Lung (tissue), 12 donors: ENCODE measurements around the gene CNTNAP1. TPM values are rescaled to one million over a fixed set of nuclear protein-coding genes. Genes with fewer than 3 reads are reported as not detected.
"Not testable (repeated sequence)": the region's sequence is repeated elsewhere in the genome, so short reads cannot be mapped to it uniquely, and the experiment has no call there.

Source experiments
- ATAC-seq: fragments of 200-7000 bp; cut with Tn5 transposase; one replicate; pipeline ENCODE4 v1.9.1; 2020; ENCODE audit warnings: moderate number of reproducible peaks; ENCODE audit not compliant: insufficient read depth, low FRiP score
- DNase-seq, 3 donors: peaks; one replicate each; pipeline ENCODE4 v3.0.0-alpha.2; 2013 to 2017
- H3K27ac ChIP-seq, 2 donors: one replicate each; pipeline ENCODE4 v1.5.1; 2013; ENCODE audit warnings: mild to moderate bottlenecking in 2 of 2, moderate library complexity in 2 of 2, control low read depth in 1 of 2, inconsistent platforms in 1 of 2, low read depth in 1 of 2, low read length in 1 of 2
- H3K27me3 ChIP-seq, 3 donors: one replicate each; pipeline ENCODE4 v1.5.1; 2013; ENCODE audit warnings: low read length in 2 of 3; ENCODE audit not compliant: control insufficient read depth in 3 of 3, insufficient read depth in 3 of 3
- H3K36me3 ChIP-seq, 4 donors: one replicate each; pipeline ENCODE4 v1.5.1; 2013; ENCODE audit warnings: low read length in 4 of 4, mild to moderate bottlenecking in 1 of 4, moderate library complexity in 1 of 4; ENCODE audit not compliant: control insufficient read depth in 4 of 4, insufficient read depth in 4 of 4
- H3K4me1 ChIP-seq, 5 donors: one replicate each; pipeline ENCODE4 v1.5.1; 2013; ENCODE audit warnings: low read length in 5 of 5, mild to moderate bottlenecking in 2 of 5, moderate library complexity in 1 of 5; ENCODE audit not compliant: control insufficient read depth in 5 of 5, insufficient read depth in 5 of 5
- H3K4me3 ChIP-seq: one replicate; pipeline ENCODE4 v1.5.1; 2013; ENCODE audit warnings: mild to moderate bottlenecking, control low read depth, moderate library complexity
- H3K9ac ChIP-seq, 2 donors: one replicate each; pipeline ENCODE4 v1.5.1; 2013; ENCODE audit warnings: low read length in 2 of 2, control low read depth in 1 of 2; ENCODE audit not compliant: insufficient read depth in 1 of 2
- H3K9me3 ChIP-seq, 4 donors: one replicate each; pipeline ENCODE4 v1.5.1; 2013; ENCODE audit warnings: low read length in 3 of 4, mild to moderate bottlenecking in 1 of 4, moderate library complexity in 1 of 4; ENCODE audit not compliant: control insufficient read depth in 4 of 4, insufficient read depth in 3 of 4
- WGBS, 2 donors: extraction: QIAGEN DNeasy Blood & Tissue Kit; methylation state at CpG; one replicate each; pipeline ENCODE4 v1.1.7; 2013; 5-methylcytosine and 5-hydroxymethylcytosine counted together
- polyA plus RNA-seq, 2 donors: library from polyadenylated mRNA; stranded (reverse); fragments of 200-250 nt; gene quantifications; one replicate each; pipeline ENCODE4 v1.2.1, GENCODE V29; 2013
- total RNA-seq, 2 donors: library from RNA; depleted of rRNA in 1 of 2; stranded (reverse); fragments of >200 nt in 1 of 2; gene quantifications; one replicate each; pipeline ENCODE4 v1.2.1, GENCODE V29; 2014 to 2021
- TF ChIP-seq, protein P1 (sequence below): IDR thresholded peaks from 2 replicates; pipeline ENCODE4 v1.5.1; 2012; ENCODE audit warnings: mild to moderate bottlenecking; ENCODE audit errors: control extremely low read depth, extremely low read depth
- donor health status: control.
- donor health status: control.
- donor health status: Bipolar disorder and iron deficiency.
- donor health status: healthy.
- donor health status: DM: yes; HTN: yes; CAD: no.

The CNTNAP1 gene
- total and polyA plus RNA-seq, 4 donors: 2.9 to 12.5 (median 7.6) TPM

DNA sequence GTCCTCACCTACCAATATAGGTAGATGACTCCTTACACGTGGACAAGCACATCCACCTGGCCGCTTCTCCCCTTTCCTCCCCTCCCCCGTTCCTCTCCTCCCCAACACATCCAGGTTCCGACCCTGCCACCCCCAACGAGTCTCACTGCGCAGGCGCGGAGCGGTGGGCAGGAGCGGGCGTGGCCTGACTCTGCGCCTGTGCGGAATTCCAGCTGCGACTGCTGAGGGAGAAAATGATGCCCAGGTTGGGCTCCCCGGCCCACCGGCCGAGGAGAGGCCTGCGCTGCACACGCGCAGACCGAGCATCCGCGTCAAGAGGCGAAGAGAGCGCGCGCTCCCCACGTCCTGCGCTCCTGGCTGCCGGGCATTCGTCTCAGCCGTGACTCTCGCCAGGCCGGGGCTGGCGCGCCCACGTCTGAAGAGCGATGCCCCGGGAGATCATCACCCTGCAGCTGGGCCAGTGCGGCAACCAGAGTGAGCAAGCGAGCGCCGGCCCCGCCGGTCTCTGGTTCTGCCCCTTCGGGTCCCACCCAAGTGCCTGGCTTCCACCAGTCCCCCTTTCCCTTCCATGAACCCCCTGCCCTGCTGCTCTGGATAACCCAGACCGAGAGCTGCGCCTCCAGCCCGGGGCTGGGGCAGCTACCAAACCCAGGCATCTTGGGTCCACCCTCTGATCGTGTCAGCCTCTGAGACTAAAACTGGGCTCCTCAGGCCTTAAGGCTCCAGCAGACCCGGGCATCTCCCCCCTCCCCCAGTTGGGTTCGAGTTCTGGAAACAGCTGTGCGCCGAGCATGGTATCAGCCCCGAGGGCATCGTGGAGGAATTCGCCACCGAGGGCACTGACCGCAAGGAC lies 23.0 kb upstream of the CNTNAP1 start, which contains the start of gene TUBG2:
TSS of gene TUBG2 (plus strand) at position 206 of the 853 bp plus-strand sequence. CDS start at position 426, 220 bp downstream.
- TF ChIP-seq, protein P1, sequence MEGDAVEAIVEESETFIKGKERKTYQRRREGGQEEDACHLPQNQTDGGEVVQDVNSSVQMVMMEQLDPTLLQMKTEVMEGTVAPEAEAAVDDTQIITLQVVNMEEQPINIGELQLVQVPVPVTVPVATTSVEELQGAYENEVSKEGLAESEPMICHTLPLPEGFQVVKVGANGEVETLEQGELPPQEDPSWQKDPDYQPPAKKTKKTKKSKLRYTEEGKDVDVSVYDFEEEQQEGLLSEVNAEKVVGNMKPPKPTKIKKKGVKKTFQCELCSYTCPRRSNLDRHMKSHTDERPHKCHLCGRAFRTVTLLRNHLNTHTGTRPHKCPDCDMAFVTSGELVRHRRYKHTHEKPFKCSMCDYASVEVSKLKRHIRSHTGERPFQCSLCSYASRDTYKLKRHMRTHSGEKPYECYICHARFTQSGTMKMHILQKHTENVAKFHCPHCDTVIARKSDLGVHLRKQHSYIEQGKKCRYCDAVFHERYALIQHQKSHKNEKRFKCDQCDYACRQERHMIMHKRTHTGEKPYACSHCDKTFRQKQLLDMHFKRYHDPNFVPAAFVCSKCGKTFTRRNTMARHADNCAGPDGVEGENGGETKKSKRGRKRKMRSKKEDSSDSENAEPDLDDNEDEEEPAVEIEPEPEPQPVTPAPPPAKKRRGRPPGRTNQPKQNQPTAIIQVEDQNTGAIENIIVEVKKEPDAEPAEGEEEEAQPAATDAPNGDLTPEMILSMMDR: no peak

GRCh38 chr17:42659932-42660274 lies 22.4 kb upstream of the CNTNAP1 start:
- WGBS, 2 donors: 69 to 100% methylated on average over 1 to 3 of the region's 14 CpGs
- H3K4me1 ChIP-seq, ATAC-seq, H3K4me3 ChIP-seq, H3K9me3 ChIP-seq, H3K27me3 ChIP-seq, H3K9ac ChIP-seq, DNase-seq: not testable (repeated sequence)
- Histone ChIP-seq H3K27ac (peak overlapping the region in 1 of 2 donors; percentile 73), H3K36me3 (peaks cover 0 to 20% (median 4%) of the 10 kb centered on the region in 4 donors)

More for the DNA sequence above, 23.0 kb upstream of the CNTNAP1 start, which contains the start of gene TUBG2:
- WGBS, 2 donors: 3 to 4% methylated on average over 49 to 56 of the region's 59 CpGs
- H3K27me3 ChIP-seq: no peaks in the 10 kb centered on the region
- H3K4me1 ChIP-seq: peaks cover 0 to 10% (median 4%) of the 10 kb centered on the region in 5 donors
- DNase-seq: peak; percentile 94 to 95 (median 94)
- ATAC-seq: peak; percentile 90
- peak within 1 kb of the TSS; percentile 64 for H3K4me3 ChIP-seq
- peak within 1 kb of the TSS in 1 of 2 donors; percentile 94 for H3K9ac ChIP-seq
- H3K36me3 ChIP-seq: peaks cover 0 to 18% (median 4%) of the 10 kb centered on the region in 4 donors
- peak within 1 kb of the TSS; percentile 73 to 79 for H3K27ac ChIP-seq
- H3K9me3 ChIP-seq: no peaks in the 10 kb centered on the region

DNA sequence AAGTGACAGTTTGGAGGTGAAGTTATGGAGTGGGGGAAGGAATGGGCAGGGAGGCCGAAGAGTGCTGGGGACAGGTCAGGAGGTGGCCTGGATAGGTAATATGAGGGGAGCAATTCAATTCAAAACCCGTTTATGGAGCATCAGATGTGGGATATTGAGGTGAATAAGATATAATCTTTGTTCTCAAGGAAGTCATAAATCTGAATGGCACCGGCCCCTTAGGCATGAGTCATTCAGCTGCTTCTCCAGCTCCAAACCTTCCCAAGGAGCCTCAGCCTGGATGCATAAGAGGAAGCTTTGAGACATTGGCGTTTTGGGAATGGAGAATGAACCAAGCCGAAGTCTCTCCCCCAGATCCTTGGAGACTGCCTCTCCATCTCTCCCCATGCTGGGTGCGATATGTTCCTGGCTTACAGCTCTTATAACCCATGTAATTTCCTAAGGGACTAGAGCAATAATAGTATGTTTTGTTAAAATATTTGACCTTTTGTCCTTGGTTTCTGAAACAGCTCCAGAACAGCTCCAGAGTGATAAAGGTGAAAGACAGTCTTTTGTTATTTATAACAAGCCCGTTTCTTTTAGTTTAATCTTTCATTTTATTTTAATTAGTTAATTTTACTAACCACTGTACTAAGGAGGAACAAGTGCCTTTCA lies 21.5 kb upstream of the CNTNAP1 start:
- peaks cover 0 to 8% (median 3%) of the 10 kb centered on the region in 5 donors for H3K4me1 ChIP-seq
- no peaks in the 10 kb centered on the region for H3K27me3 ChIP-seq
- H3K27ac ChIP-seq: no peak overlapping the region
- no peak for ATAC-seq
- 65 to 71% methylated on average over 7 of the region's 7 CpGs for WGBS, 2 donors
- DNase-seq: no peak
- no peak overlapping the region for H3K4me3 ChIP-seq
- TF ChIP-seq, protein P1: no peak
- H3K36me3 ChIP-seq: peaks cover 2 to 22% (median 6%) of the 10 kb centered on the region in 4 donors
- peak overlapping the region in 1 of 2 donors; percentile 29 for H3K9ac ChIP-seq
- H3K9me3 ChIP-seq: no peaks in the 10 kb centered on the region

GRCh38 chr17:42665581-42666001 lies 16.7 kb upstream of the CNTNAP1 start:
- TF ChIP-seq, protein P1: no peak
- no peak overlapping the region for H3K4me3 ChIP-seq
- H3K9ac ChIP-seq: no peak overlapping the region
- H3K9me3 ChIP-seq: no peaks in the 10 kb centered on the region
- H3K36me3 ChIP-seq: peaks cover 2 to 37% (median 27%) of the 10 kb centered on the region in 4 donors
- ATAC-seq (no peak), DNase-seq (no peak)
- H3K4me1 ChIP-seq: peaks cover 0 to 16% (median 7%) of the 10 kb centered on the region in 5 donors
- no peak overlapping the region for H3K27ac ChIP-seq
- 87% methylated on average over 14 of the region's 14 CpGs for WGBS, 2 donors
- H3K27me3 ChIP-seq: no peaks in the 10 kb centered on the region

DNA sequence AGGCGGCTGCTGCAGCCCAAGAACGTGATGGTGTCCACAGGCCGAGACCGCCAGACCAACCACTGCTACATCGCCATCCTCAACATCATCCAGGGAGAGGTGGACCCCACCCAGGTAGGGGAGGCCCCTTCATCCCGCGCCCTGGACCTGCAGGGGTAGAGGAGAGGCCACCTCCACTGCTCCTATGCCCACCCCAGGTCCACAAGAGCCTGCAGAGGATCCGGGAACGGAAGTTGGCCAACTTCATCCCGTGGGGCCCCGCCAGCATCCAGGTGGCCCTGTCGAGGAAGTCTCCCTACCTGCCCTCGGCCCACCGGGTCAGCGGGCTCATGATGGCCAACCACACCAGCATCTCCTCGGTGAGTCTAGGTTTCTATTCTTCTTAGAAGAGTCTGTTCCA lies 16.2 kb upstream of the CNTNAP1 start:
- peaks cover 2 to 34% (median 32%) of the 10 kb centered on the region in 4 donors for H3K36me3 ChIP-seq
- H3K4me3 ChIP-seq, H3K9me3 ChIP-seq, H3K27ac ChIP-seq, H3K27me3 ChIP-seq, H3K9ac ChIP-seq, DNase-seq, ATAC-seq: not testable (repeated sequence)
- 90 to 92% methylated on average over 9 to 14 of the region's 16 CpGs for WGBS, 2 donors
- peaks cover 0 to 16% (median 7%) of the 10 kb centered on the region in 5 donors for H3K4me1 ChIP-seq
